Ascending aorta (tissue), 2 donors: Measurements from ENCODE around the gene RTKN2. TPM values are rescaled to one million over a fixed set of nuclear protein-coding genes. Genes with fewer than 3 reads are reported as not detected.

Experiments used
- DNase-seq, 2 donors: peaks; one replicate each; pipeline ENCODE4 v3.0.0-alpha.2; 2019; ENCODE audit warnings: low spot score in 2 of 2
- H3K27ac ChIP-seq, 2 donors: fragments of 200-600 bp; sonication (generic); one replicate each; pipeline ENCODE4 v1.5.1; 2016 to 2017; ENCODE audit warnings: mild to moderate bottlenecking in 1 of 2
- H3K27me3 ChIP-seq: fragments of 200-600 bp; sonication (generic); one replicate; pipeline ENCODE4 v1.5.1; 2017
- H3K36me3 ChIP-seq, 2 donors: fragments of 200-600 bp; sonication (generic); one replicate each; pipeline ENCODE4 v1.5.1; 2016
- H3K4me1 ChIP-seq, 2 donors: fragments of 200-600 bp; sonication (generic); one replicate each; pipeline ENCODE4 v1.5.1; 2016 to 2017; ENCODE audit warnings: mild to moderate bottlenecking in 1 of 2
- H3K4me3 ChIP-seq, 2 donors: fragments of 200-600 bp; sonication (generic); one replicate each; pipeline ENCODE4 v1.5.1; 2016 to 2017; ENCODE audit warnings: mild to moderate bottlenecking in 1 of 2
- H3K9me3 ChIP-seq, 2 donors: fragments of 200-600 bp; sonication (generic); one replicate each; pipeline ENCODE4 v1.5.1; 2016
- CTCF ChIP-seq, 3 experiments: fragments of 200-600 bp in 2 of 3; fragments of 450-650 bp in 1 of 3; sonication (generic) in 2 of 3; IDR thresholded peaks; one replicate each; pipeline ENCODE4 v1.5.1; 2016 to 2019; ENCODE audit warnings: antibody characterized with exemption in 3 of 3, mild to moderate bottlenecking in 1 of 3, moderate library complexity in 1 of 3
- intact Hi-C: fragments of 100-400 bp; cut with DNase I; formaldehyde crosslinking; loops from one replicate; pipeline ENCODE4 v1.15.1; 2023
- total RNA-seq: library from RNA; depleted of rRNA; stranded (reverse); fragments of >200 nt; gene quantifications from one replicate; pipeline ENCODE4 v1.1.0, GENCODE V29; 2016

Gene RTKN2
- total RNA-seq, 1 donor from 2014 or later, result not detected

GRCh38 chr10:62153191-62153590, 115.5 kb downstream of the RTKN2 start:
- H3K4me1 ChIP-seq, result no peaks in the 10 kb centered on the region
- DNase-seq, result no peak
- H3K4me3 ChIP-seq, result no peak overlapping the region
- no peak for TF ChIP-seq CTCF (IDR thresholded peaks at IDR 0.05)
- no peaks in the 10 kb centered on the region for H3K9me3 ChIP-seq
- no peaks in the 10 kb centered on the region for H3K27me3 ChIP-seq
- intact Hi-C loops, result no loop called here
- H3K27ac ChIP-seq, result no peak overlapping the region
- H3K36me3 ChIP-seq, result no peaks in the 10 kb centered on the region

- Histone ChIP-seq H3K36me3 (no peaks in the 10 kb centered on the region), H3K9me3 (no peaks in the 10 kb centered on the region), H3K4me1 (no peaks in the 10 kb centered on the region), H3K4me3 (no peak overlapping the region), H3K27ac (no peak overlapping the region), H3K27me3 (no peaks in the 10 kb centered on the region)
- DNase-seq, result no peak
- no peak for TF ChIP-seq CTCF (IDR thresholded peaks at IDR 0.05)
- intact Hi-C loops, result no loop called here
Measured at GRCh38 chr10:62149621-62150020, 119.0 kb downstream of the RTKN2 start.

GRCh38 chr10:62148155-62148554, 120.5 kb downstream of the RTKN2 start:
- DNase-seq, result no peak
- no peaks in the 10 kb centered on the region for H3K4me1 ChIP-seq
- TF ChIP-seq CTCF (IDR thresholded peaks at IDR 0.05), result no peak
- no peak overlapping the region for H3K27ac ChIP-seq
- no peak overlapping the region for H3K4me3 ChIP-seq
- no peaks in the 10 kb centered on the region for H3K27me3 ChIP-seq
- peaks cover 0 to 2% of the 10 kb centered on the region in 2 donors for H3K9me3 ChIP-seq
- no peaks in the 10 kb centered on the region for H3K36me3 ChIP-seq
- intact Hi-C loops, result no loop called here

- no peak for DNase-seq
- H3K27ac ChIP-seq, result no peak overlapping the region
- H3K36me3 ChIP-seq, result no peaks in the 10 kb centered on the region
- no peaks in the 10 kb centered on the region for H3K4me1 ChIP-seq
- H3K4me3 ChIP-seq, result no peak overlapping the region
- H3K9me3 ChIP-seq, result peaks cover 0 to 5% of the 10 kb centered on the region in 2 donors
- no peaks in the 10 kb centered on the region for H3K27me3 ChIP-seq
- intact Hi-C loops, result no loop called here
- TF ChIP-seq CTCF (IDR thresholded peaks at IDR 0.05), result no peak
Measured at GRCh38 chr10:62147425-62147824, 121.2 kb downstream of the RTKN2 start.

- no peak for TF ChIP-seq CTCF (IDR thresholded peaks at IDR 0.05)
- no peaks in the 10 kb centered on the region for H3K4me1 ChIP-seq
- no peaks in the 10 kb centered on the region for H3K27me3 ChIP-seq
- H3K36me3 ChIP-seq, result no peaks in the 10 kb centered on the region
- H3K4me3 ChIP-seq, result no peak overlapping the region
- no peaks in the 10 kb centered on the region for H3K9me3 ChIP-seq
- no peak for DNase-seq
- H3K27ac ChIP-seq, result no peak overlapping the region
- intact Hi-C loops, result no loop called here
Measured at GRCh38 chr10:62136931-62137330, 131.7 kb downstream of the RTKN2 start.

GRCh38 chr10:62133618-62134017, 135.0 kb downstream of the RTKN2 start:
- no peaks in the 10 kb centered on the region for H3K27me3 ChIP-seq
- no peaks in the 10 kb centered on the region for H3K4me1 ChIP-seq
- no peak overlapping the region for H3K27ac ChIP-seq
- TF ChIP-seq CTCF (IDR thresholded peaks at IDR 0.05), result no peak
- H3K9me3 ChIP-seq, result no peaks in the 10 kb centered on the region
- intact Hi-C loops, result no loop called here
- no peak overlapping the region for H3K4me3 ChIP-seq
- no peaks in the 10 kb centered on the region for H3K36me3 ChIP-seq
- DNase-seq, result no peak
